Vagina (tissue), 2 donors: ENCODE results near the gene SNU13. TPM values are rescaled to one million over a fixed set of nuclear protein-coding genes. Genes with fewer than 3 reads are reported as not detected.

Experiments used
- DNase-seq, 2 donors: peaks; one replicate each; pipeline ENCODE4 v3.0.0-alpha.2; 2017; ENCODE audit errors: extremely low spot score in 2 of 2
- H3K27ac ChIP-seq: fragments of 200-600 bp; sonication (generic); one replicate; pipeline ENCODE4 v1.5.1; 2019
- H3K27me3 ChIP-seq: fragments of 200-600 bp; sonication (generic); one replicate; pipeline ENCODE4 v1.5.1; 2019
- H3K36me3 ChIP-seq, 2 donors: fragments of 200-600 bp; sonication (generic); one replicate each; pipeline ENCODE4 v1.5.1; 2017 to 2019
- H3K4me1 ChIP-seq: fragments of 200-600 bp; sonication (generic); one replicate; pipeline ENCODE4 v1.5.1; 2019
- H3K4me3 ChIP-seq, 2 donors: fragments of 200-600 bp; sonication (generic); 1 replicate in 1 of 2; 2 replicates in 1 of 2; pipeline ENCODE4 v1.5.1; 2016 to 2019
- H3K9me3 ChIP-seq: fragments of 200-600 bp; sonication (generic); one replicate; pipeline ENCODE4 v1.5.1; 2019
- POLR2A ChIP-seq, 2 donors: fragments of 450-650 bp; IDR thresholded peaks; one replicate each; pipeline ENCODE4 v1.6.1; 2017; ENCODE audit warnings: antibody characterized with exemption in 2 of 2, mild to moderate bottlenecking in 2 of 2, moderate library complexity in 2 of 2
- POLR2AphosphoS5 ChIP-seq, 2 donors: sonication (generic); formaldehyde crosslinking; IDR thresholded peaks; one replicate each; pipeline ENCODE4 v1.9.0; 2017; ENCODE audit warnings: antibody characterized with exemption in 2 of 2, mild to moderate bottlenecking in 2 of 2, low read depth in 1 of 2; ENCODE audit not compliant: insufficient read depth in 1 of 2
- intact Hi-C: fragments of 100-400 bp; cut with DNase I; formaldehyde crosslinking; loops from one replicate; pipeline ENCODE4 v1.15.1; 2023
- total RNA-seq: library from RNA; depleted of rRNA; stranded (reverse); fragments of >200 nt; gene quantifications from one replicate; pipeline ENCODE4 v1.2.3, GENCODE V29; 2016
- TF ChIP-seq, protein P1 (sequence below), 3 experiments: fragments of 450-650 bp in 2 of 3; fragments of 200-600 bp in 1 of 3; sonication (generic) in 1 of 3; IDR thresholded peaks; one replicate each; pipeline ENCODE4 v1.5.1; 2017 to 2019; ENCODE audit warnings: antibody characterized with exemption in 3 of 3, mild to moderate bottlenecking in 2 of 3, moderate library complexity in 2 of 3

Gene SNU13
- total RNA-seq, 1 donor from 2014 or later = 113 TPM

DNA sequence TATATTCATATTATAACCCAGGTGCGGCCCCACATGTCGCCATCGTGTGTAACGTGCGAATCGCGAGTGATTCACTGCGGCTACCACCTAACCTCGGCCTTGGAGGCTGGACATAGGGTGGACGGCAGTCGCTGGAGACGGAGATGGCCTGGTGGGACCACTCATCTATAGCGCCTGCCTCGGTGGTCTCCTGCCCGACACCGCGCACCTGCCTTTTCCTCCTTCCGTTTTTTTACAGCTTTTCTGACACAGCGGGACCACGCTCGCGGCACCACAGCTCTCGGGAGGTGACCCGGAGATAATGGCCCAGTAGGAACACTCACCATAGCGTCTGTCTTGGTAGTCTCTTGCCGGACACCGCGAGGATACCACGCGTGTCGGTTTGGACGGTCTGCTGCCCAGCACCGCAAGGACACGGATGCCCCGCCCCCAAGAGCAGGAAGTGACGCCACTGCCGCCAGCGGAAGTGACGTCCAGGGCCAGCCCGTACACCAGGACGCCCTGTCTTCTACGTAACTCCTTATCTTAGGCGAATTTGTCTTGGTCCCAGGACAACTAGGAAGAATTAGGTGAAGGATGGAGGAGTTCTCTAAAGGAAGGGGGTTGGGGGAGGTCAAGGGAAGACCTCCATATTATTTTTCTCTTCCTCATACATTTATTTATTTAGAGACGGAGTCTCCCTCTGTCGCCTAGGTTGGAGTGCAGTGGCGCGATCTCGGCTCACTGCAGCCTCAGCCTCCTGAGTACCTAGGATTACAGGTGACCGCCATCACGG lies 6.4 kb downstream of the SNU13 start:
- TF ChIP-seq POLR2A (IDR thresholded peaks at IDR 0.05) (peak in 1 of 2 donors; percentile 79), POLR2AphosphoS5 (IDR thresholded peaks at IDR 0.05; ENCODE audit: insufficient read depth in 1 of 2, low read depth in 1 of 2) (peak; percentile 88 to 96)
- TF ChIP-seq, protein P1, sequence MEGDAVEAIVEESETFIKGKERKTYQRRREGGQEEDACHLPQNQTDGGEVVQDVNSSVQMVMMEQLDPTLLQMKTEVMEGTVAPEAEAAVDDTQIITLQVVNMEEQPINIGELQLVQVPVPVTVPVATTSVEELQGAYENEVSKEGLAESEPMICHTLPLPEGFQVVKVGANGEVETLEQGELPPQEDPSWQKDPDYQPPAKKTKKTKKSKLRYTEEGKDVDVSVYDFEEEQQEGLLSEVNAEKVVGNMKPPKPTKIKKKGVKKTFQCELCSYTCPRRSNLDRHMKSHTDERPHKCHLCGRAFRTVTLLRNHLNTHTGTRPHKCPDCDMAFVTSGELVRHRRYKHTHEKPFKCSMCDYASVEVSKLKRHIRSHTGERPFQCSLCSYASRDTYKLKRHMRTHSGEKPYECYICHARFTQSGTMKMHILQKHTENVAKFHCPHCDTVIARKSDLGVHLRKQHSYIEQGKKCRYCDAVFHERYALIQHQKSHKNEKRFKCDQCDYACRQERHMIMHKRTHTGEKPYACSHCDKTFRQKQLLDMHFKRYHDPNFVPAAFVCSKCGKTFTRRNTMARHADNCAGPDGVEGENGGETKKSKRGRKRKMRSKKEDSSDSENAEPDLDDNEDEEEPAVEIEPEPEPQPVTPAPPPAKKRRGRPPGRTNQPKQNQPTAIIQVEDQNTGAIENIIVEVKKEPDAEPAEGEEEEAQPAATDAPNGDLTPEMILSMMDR (IDR thresholded peaks at IDR 0.05) = no peak
- Histone ChIP-seq H3K36me3 (peaks cover 0 to 34% of the 10 kb centered on the region in 2 donors), H3K9me3 (no peaks in the 10 kb centered on the region), H3K4me3 (peak overlapping the region; percentile 56 to 59), H3K27ac (peak overlapping the region; percentile 86), H3K27me3 (no peaks in the 10 kb centered on the region), H3K4me1 (peaks cover 36% of the 10 kb centered on the region)
- peak in 1 of 2 donors; percentile 89 for DNase-seq
- intact Hi-C loops = no loop called here

DNA sequence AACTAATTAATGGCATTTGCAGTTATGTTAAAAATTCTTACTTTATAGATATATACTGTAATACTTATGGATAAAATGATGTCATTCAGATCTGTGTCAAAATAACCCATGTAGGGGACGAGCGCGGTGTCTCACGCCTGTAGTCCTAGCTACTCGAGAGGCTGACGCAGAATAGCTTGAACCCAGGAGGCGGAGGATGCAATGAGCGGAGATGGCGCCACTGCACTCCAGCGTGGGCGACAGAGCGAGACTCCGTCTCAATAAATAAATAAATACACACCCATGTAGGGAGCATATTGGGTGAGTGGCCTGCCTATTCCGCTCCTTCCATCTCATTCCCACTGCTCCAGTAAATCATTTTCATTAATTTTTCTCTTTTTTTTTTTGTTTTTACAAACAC lies 7.1 kb downstream of the SNU13 start:
- H3K9me3 ChIP-seq = no peaks in the 10 kb centered on the region
- H3K4me3 ChIP-seq = peak overlapping the region; percentile 56 to 59
- no peaks in the 10 kb centered on the region for H3K27me3 ChIP-seq
- peaks cover 0 to 36% of the 10 kb centered on the region in 2 donors for H3K36me3 ChIP-seq
- H3K4me1 ChIP-seq = peaks cover 30% of the 10 kb centered on the region
- TF ChIP-seq POLR2A (IDR thresholded peaks at IDR 0.05) = no peak
- TF ChIP-seq POLR2AphosphoS5 (IDR thresholded peaks at IDR 0.05; ENCODE audit: insufficient read depth in 1 of 2, low read depth in 1 of 2) = no peak
- TF ChIP-seq, protein P1 (IDR thresholded peaks at IDR 0.05) = no peak
- intact Hi-C loops = no loop called here
- peak overlapping the region; percentile 86 for H3K27ac ChIP-seq
- no peak for DNase-seq

DNA sequence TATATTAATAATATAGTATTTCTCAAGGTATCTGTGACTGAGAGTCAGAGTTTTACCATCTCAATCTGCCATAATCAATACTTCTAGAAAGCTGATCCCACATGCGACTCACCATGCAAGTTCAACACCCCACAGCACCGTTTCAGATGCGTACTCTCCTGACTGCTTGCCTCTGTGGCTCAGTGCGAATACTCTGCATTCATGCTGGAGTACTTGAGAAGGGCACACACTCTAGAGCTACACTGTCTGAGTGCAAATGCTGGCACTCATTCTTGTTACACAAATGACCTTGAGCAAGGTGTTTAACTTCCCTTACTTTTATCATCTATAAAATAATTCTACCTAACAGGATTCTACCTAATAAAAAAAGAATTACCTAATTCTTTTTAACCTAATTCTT lies 12.5 kb downstream of the SNU13 start:
- Histone ChIP-seq H3K9me3 (no peaks in the 10 kb centered on the region), H3K4me3 (no peak overlapping the region), H3K4me1 (peaks cover 10% of the 10 kb centered on the region), H3K27ac (no peak overlapping the region), H3K36me3 (peaks cover 0 to 57% of the 10 kb centered on the region in 2 donors), H3K27me3 (no peaks in the 10 kb centered on the region)
- TF ChIP-seq, protein P1 (IDR thresholded peaks at IDR 0.05) = no peak
- TF ChIP-seq POLR2AphosphoS5 (IDR thresholded peaks at IDR 0.05; ENCODE audit: insufficient read depth in 1 of 2, low read depth in 1 of 2) (no peak), POLR2A (IDR thresholded peaks at IDR 0.05) (no peak)
- no peak for DNase-seq
- intact Hi-C loops = no loop called here

DNA sequence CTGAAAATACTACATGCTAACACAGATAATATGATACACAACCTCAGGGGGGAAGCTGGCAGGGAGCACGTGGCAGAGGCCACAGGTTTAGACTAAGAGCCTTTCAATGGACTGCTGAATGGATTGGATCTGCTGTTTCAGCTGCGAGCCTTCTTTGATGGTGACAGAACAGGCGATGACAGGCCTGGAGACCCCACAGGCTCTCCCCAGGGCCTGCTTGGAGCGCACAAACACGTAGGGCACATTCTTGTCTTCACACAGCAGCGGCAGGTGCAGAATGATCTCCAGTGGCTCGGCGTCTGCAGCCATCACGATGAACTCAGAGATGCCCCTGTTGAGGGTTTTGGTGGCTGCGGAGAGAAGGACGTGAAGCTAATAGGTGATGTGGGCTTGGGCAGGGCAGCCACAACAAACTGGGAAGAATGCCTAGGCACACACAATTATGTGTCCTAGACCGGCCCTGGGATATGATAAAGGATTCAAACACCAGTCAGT lies 13.8 kb downstream of the SNU13 start:
- TF ChIP-seq POLR2AphosphoS5 (IDR thresholded peaks at IDR 0.05; ENCODE audit: insufficient read depth in 1 of 2, low read depth in 1 of 2) (no peak), POLR2A (IDR thresholded peaks at IDR 0.05) (no peak)
- TF ChIP-seq, protein P1 (IDR thresholded peaks at IDR 0.05) = no peak
- no peaks in the 10 kb centered on the region for H3K9me3 ChIP-seq
- no peaks in the 10 kb centered on the region for H3K27me3 ChIP-seq
- no peak overlapping the region for H3K27ac ChIP-seq
- intact Hi-C loops = no loop called here
- no peak for DNase-seq
- no peaks in the 10 kb centered on the region for H3K4me1 ChIP-seq
- no peak overlapping the region for H3K4me3 ChIP-seq
- peaks cover 0 to 48% of the 10 kb centered on the region in 2 donors for H3K36me3 ChIP-seq
